GM13977 (cell line): ENCODE measurements around the gene ARMH4.

Experiments
- DNase-seq: peaks from one replicate; pipeline ENCODE4 v3.0.0; 2012; ENCODE audit warnings: low spot score
- in situ Hi-C: fragments of 300-500 bp; cut with MboI; formaldehyde crosslinking; loops from one replicate; pipeline ENCODE4 v1.12.0; 2022; ENCODE audit warnings: low sequenced_read_pairs, low pct_unique_long_range_greater_than_20kb, mixed read lengths, inconsistent platforms; ENCODE audit not compliant: unreplicated experiment
- TF ChIP-seq, protein P1 (sequence below): IDR thresholded peaks from 2 replicates; pipeline ENCODE4 v1.5.1; 2012; ENCODE audit warnings: mild to moderate bottlenecking, control low read depth; ENCODE audit not compliant: insufficient read depth; ENCODE audit errors: extremely low read depth, missing control alignments

Gene ARMH4

DNA sequence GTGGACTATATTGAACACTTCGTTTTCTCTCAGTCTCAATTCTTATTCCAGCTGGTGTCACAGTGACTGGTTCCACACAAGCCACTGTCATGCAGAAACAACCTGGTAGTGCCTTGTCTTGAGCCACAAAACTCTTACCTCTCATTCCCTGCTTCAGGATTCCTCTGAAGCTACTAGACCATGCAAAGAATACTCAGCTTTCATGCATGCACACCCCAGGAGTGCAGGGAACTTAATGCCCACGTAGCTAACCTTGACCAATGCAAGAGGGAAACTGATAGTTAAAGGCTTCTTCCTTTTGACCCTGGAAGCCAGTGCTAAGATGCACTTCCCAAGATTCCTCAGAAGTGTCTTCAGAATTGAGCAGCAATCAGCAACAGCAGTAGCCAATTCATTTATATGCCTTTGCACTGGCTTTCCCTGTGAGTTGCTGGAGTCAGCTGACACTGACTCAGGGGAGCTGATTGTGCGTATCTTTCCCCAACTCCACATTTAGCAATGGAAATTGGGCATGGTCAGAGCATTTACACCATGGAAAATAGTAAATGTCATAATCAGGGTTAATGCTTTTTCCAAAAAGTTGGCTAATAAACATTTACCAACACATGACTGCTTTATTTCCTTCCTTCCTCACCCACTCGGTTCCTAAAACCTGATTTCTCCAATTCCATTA lies 172.5 kb downstream of the ARMH4 start:
- in situ Hi-C loops: no loop called here
- no peak for DNase-seq
- TF ChIP-seq, protein P1, sequence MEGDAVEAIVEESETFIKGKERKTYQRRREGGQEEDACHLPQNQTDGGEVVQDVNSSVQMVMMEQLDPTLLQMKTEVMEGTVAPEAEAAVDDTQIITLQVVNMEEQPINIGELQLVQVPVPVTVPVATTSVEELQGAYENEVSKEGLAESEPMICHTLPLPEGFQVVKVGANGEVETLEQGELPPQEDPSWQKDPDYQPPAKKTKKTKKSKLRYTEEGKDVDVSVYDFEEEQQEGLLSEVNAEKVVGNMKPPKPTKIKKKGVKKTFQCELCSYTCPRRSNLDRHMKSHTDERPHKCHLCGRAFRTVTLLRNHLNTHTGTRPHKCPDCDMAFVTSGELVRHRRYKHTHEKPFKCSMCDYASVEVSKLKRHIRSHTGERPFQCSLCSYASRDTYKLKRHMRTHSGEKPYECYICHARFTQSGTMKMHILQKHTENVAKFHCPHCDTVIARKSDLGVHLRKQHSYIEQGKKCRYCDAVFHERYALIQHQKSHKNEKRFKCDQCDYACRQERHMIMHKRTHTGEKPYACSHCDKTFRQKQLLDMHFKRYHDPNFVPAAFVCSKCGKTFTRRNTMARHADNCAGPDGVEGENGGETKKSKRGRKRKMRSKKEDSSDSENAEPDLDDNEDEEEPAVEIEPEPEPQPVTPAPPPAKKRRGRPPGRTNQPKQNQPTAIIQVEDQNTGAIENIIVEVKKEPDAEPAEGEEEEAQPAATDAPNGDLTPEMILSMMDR: no peak

DNA sequence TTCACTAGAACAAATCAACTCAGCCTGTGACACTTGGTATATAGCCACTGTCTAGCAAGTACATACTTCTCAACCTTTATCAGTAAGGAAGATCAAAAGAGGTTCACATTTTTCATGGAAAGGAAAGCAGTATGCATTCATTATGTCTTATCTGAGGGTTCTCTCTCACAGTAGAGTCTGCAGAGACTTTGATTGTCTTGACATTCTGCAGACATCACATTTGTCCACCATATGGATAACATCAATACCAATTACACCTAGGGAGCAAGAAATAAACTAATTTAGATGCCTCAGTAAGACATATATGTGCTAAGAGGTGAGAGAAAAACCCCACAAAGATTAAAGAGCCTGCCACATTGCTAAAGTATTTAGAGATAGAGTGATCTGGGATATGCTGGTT lies 175.3 kb downstream of the ARMH4 start:
- in situ Hi-C loops: no loop called here
- no peak for DNase-seq
- TF ChIP-seq, protein P1: no peak

DNA sequence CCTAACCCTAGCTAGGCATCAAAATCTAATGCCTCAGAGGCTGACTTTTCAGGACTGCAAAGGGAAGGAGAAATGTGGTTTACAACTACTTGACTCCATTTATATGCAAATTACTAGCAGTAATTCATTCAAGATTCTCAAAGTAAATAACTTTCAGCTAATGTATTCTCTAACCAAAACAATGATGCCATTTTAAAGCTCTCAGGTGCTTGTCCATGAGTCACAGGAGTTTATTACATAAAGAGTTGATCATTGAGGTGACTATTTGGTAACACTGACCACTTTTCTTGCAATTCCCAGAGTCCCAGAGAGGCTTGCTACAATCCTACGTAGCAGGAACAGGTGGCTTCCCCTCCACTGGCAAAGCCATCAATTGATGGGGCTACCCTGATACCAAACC lies 177.1 kb downstream of the ARMH4 start:
- in situ Hi-C loops: no loop called here
- no peak for DNase-seq
- TF ChIP-seq, protein P1: no peak

DNA sequence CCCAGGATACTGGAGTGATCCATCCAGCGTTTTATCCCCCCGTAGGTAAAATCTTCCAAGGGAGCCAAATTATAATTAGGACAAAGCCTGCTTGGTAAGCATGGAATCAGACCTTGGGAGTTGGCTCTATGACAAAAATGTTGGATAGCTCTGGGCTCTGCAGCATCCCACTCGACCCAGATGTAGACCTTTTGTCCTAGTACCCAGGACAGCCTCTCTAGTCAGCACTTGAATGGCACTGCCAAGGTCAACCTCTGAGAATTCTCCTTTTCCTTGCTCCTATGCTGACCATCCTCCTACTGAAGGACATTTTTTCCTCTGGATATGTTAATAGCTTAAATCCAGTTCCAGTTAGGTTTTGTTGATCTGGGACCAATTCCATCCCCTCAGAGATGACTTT lies 181.4 kb downstream of the ARMH4 start:
- TF ChIP-seq, protein P1: no peak
- DNase-seq: no peak
- in situ Hi-C loops: no loop called here

DNA sequence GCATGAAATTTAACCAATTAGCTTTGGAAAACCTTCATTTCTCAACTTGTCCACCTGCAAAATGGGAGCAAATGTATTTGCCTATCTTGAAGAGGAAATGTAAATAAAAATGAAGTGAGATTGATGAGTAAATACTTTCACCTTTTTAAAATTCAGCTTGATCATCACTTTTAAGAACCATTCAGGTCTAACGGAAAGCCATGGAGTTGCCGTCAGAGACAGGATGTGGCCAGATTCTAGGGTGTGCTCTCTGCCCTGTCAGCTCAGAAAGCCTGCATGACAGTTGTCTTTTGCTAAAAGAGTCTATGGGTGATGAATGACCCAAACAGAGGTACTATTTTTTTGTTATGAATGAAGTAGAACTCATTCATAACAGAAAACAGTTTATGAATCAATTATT lies 181.8 kb downstream of the ARMH4 start:
- TF ChIP-seq, protein P1: no peak
- in situ Hi-C loops: no loop called here
- no peak for DNase-seq

DNA sequence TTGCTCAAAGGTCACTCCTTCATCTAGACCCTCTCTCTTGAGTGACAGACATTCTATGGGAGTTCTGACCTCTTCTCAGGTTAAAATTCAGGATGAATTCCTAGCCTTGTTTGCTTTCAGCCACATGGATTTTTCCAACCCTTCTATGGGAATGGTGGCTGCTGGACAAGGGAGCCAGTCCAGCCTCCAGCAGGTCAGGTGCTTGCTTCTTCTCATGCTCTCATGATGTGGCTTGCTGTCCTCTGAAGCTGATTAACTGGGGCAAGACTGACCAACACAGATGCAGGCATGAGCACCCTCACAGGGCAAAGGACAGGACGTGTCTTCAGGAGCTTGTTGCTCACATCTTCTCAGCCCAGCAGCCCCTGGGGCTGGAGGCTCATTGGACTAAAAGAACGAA lies 188.9 kb downstream of the ARMH4 start:
- TF ChIP-seq, protein P1: no peak
- in situ Hi-C loops: no loop called here
- no peak for DNase-seq
